ENCODE measurements around the gene C11orf54.
A peak's percentile ranks its signal among the peaks of the same experiment; 100 is the strongest.

Gene C11orf54

GRCh38 chr11:93741094-93741881 is at the start of gene C11orf54, which contains the start of gene TAF1D:
C11orf54 (plus strand) TSS chr11:93741672; CDS start chr11:93747394, 5,722 bp downstream.
TAF1D (minus strand) TSS chr11:93741495; CDS start chr11:93739304, 2,191 bp downstream.
- peaks cover 11% of the 10 kb centered on the region; the same call in 1 of the 2 replicates for H3K36me3 ChIP-seq (ENCODE audit: insufficient read depth)
- peaks cover 22% of the 10 kb centered on the region for H3K4me1 ChIP-seq (ENCODE audit: low read depth, poor library complexity, severe bottlenecking)
- peak within 1 kb of the TSS; percentile 82 for H3K4me2 ChIP-seq
- H3K9ac ChIP-seq, result peak within 1 kb of the TSS; percentile 99
- H4K20me1 ChIP-seq (ENCODE audit: insufficient read depth), result peaks cover 22% of the 10 kb centered on the region
- no peak within 1 kb of the TSS for H3K4me3 ChIP-seq (IDR thresholded peaks at IDR 0.05; ENCODE audit: insufficient read depth, low read depth, low read length)
- H3K27me3 ChIP-seq (ENCODE audit: insufficient read depth, low read depth), result no peaks in the 10 kb centered on the region
- H3K27ac ChIP-seq, result peak within 1 kb of the TSS; percentile 96
- peaks cover 55% of the 10 kb centered on the region for H3K79me2 ChIP-seq (ENCODE audit: insufficient read depth, low read depth)
- TF ChIP-seq CTCF (conservative IDR thresholded peaks at IDR 0.05; ENCODE audit: low read depth, low read length), result no peak; the same call in 1 of the 2 replicates
- peak within 1 kb of the TSS; percentile 66 for H2AFZ ChIP-seq (ENCODE audit: low read depth)

GRCh38 chr11:93694109-93694508 is 47.4 kb upstream of the C11orf54 start:
- TF ChIP-seq CTCF (conservative IDR thresholded peaks at IDR 0.05; ENCODE audit: low read depth, low read length), result no peak
- Histone ChIP-seq H2AFZ (ENCODE audit: low read depth) (no peak overlapping the region), H3K9ac (no peak overlapping the region), H4K20me1 (ENCODE audit: insufficient read depth) (no peaks in the 10 kb centered on the region), H3K4me2 (no peak overlapping the region), H3K4me3 (IDR thresholded peaks at IDR 0.05; ENCODE audit: insufficient read depth, low read depth, low read length) (no peak overlapping the region), H3K27me3 (ENCODE audit: insufficient read depth, low read depth) (no peaks in the 10 kb centered on the region), H3K79me2 (ENCODE audit: insufficient read depth, low read depth) (no peaks in the 10 kb centered on the region), H3K27ac (no peak overlapping the region), H3K36me3 (ENCODE audit: insufficient read depth) (no peaks in the 10 kb centered on the region), H3K4me1 (ENCODE audit: low read depth, poor library complexity, severe bottlenecking) (no peaks in the 10 kb centered on the region)

GRCh38 chr11:93694557-93694956 is 46.9 kb upstream of the C11orf54 start:
- no peak overlapping the region for H2AFZ ChIP-seq (ENCODE audit: low read depth)
- H3K36me3 ChIP-seq (ENCODE audit: insufficient read depth), result no peaks in the 10 kb centered on the region
- H4K20me1 ChIP-seq (ENCODE audit: insufficient read depth), result no peaks in the 10 kb centered on the region
- H3K27ac ChIP-seq, result no peak overlapping the region
- no peaks in the 10 kb centered on the region for H3K79me2 ChIP-seq (ENCODE audit: insufficient read depth, low read depth)
- no peak overlapping the region for H3K4me3 ChIP-seq (IDR thresholded peaks at IDR 0.05; ENCODE audit: insufficient read depth, low read depth, low read length)
- no peak overlapping the region for H3K4me2 ChIP-seq
- H3K4me1 ChIP-seq (ENCODE audit: low read depth, poor library complexity, severe bottlenecking), result no peaks in the 10 kb centered on the region
- H3K27me3 ChIP-seq (ENCODE audit: insufficient read depth, low read depth), result no peaks in the 10 kb centered on the region
- TF ChIP-seq CTCF (conservative IDR thresholded peaks at IDR 0.05; ENCODE audit: low read depth, low read length), result no peak
- H3K9ac ChIP-seq, result no peak overlapping the region

- Histone ChIP-seq H3K79me2 (ENCODE audit: insufficient read depth, low read depth) (no peaks in the 10 kb centered on the region), H3K4me1 (ENCODE audit: low read depth, poor library complexity, severe bottlenecking) (no peaks in the 10 kb centered on the region), H3K27me3 (ENCODE audit: insufficient read depth, low read depth) (no peaks in the 10 kb centered on the region), H3K27ac (no peak overlapping the region), H3K4me3 (IDR thresholded peaks at IDR 0.05; ENCODE audit: insufficient read depth, low read depth, low read length) (no peak overlapping the region), H2AFZ (ENCODE audit: low read depth) (no peak overlapping the region), H3K9ac (no peak overlapping the region), H4K20me1 (ENCODE audit: insufficient read depth) (no peaks in the 10 kb centered on the region), H3K4me2 (no peak overlapping the region), H3K36me3 (ENCODE audit: insufficient read depth) (no peaks in the 10 kb centered on the region)
- TF ChIP-seq CTCF (conservative IDR thresholded peaks at IDR 0.05; ENCODE audit: low read depth, low read length), result no peak
Observed at GRCh38 chr11:93697611-93698010, 43.9 kb upstream of the C11orf54 start.
